ENCODE results near the gene MDC1. TPM values are rescaled to one million over a fixed set of nuclear protein-coding genes. Genes with fewer than 3 reads are reported as not detected.
A peak's percentile ranks its signal among the peaks of the same experiment; 100 is the strongest.
"Not testable (repeated sequence)": the region's sequence is repeated elsewhere in the genome, so short reads cannot be mapped to it uniquely, and the experiment has no call there.

The MDC1 gene
- total and polyA plus RNA-seq, 4 experiments from 2014 or later = 9.8 to 73.5 (median 60.7) TPM; not detected in 1

GRCh38 chr6:30726506-30727413 lies 9.7 kb upstream of the MDC1 start:
- intact Hi-C loops (cut with micrococcal nuclease) = no loop called here
- H3K9me3 Mint-ChIP-seq = peaks cover 0 to 4% (median 0%) of the 10 kb centered on the region in 8 donors
- H3K4me3 Mint-ChIP-seq = no peak overlapping the region
- Histone ChIP-seq H3K27ac (ENCODE audit: low read depth, low read length) (no peak overlapping the region), H3K4me1 (ENCODE audit: insufficient read depth, low read length) (peaks cover 58% of the 10 kb centered on the region), H3K4me3 (ENCODE audit: low read length in 2 of 2) (no peak overlapping the region), H3K36me3 (ENCODE audit: insufficient read depth, low read length) (peaks cover 61% of the 10 kb centered on the region), H3K27me3 (ENCODE audit: insufficient read depth, low read length) (no peaks in the 10 kb centered on the region), H3K9me3 (ENCODE audit: control insufficient read depth in 1 of 2, low read length in 2 of 2) (no peaks in the 10 kb centered on the region)
- peak overlapping the region in 6 of 7 donors; percentile 17 to 72 (median 67) for H3K27ac Mint-ChIP-seq
- ChIA-PET CTCF (ENCODE audit: partially characterized antibody) (interaction anchor here (0.7 to 23.1 kb wide), 9 partner anchors 10 to 245 kb away, joined by 3 to 865 read pairs (median 3); partner anchors contain the start of gene DHX16), POLR2A (ENCODE audit: partially characterized antibody) (interaction anchor here (0.6 to 47.0 kb wide), 10 partner anchors 9 to 472 kb away, joined by 3 to 1474 read pairs (median 4); partner anchors contain the start of genes DHX16, MDC1, MRPS18B and NRM)
- peaks cover 20 to 59% (median 45%) of the 10 kb centered on the region in 4 donors for H3K4me1 Mint-ChIP-seq
- H3K27me3 Mint-ChIP-seq = no peaks in the 10 kb centered on the region
- peaks cover 32 to 58% of the 10 kb centered on the region in 2 donors for H3K36me3 Mint-ChIP-seq
- no peak for DNase-seq

GRCh38 chr6:30725713-30726505 lies 8.8 kb upstream of the MDC1 start:
- Histone ChIP-seq H3K36me3 (ENCODE audit: insufficient read depth, low read length) (peaks cover 61% of the 10 kb centered on the region), H3K9me3 (ENCODE audit: control insufficient read depth in 1 of 2, low read length in 2 of 2) (no peaks in the 10 kb centered on the region), H3K4me3 (ENCODE audit: low read length in 2 of 2) (no peak overlapping the region), H3K4me1 (ENCODE audit: insufficient read depth, low read length) (peaks cover 53% of the 10 kb centered on the region), H3K27ac (ENCODE audit: low read depth, low read length) (no peak overlapping the region), H3K27me3 (ENCODE audit: insufficient read depth, low read length) (no peaks in the 10 kb centered on the region)
- peaks cover 0 to 6% (median 0%) of the 10 kb centered on the region in 8 donors for H3K9me3 Mint-ChIP-seq
- H3K27ac Mint-ChIP-seq = peak overlapping the region in 4 of 7 donors; percentile 37 to 99 (median 72)
- intact Hi-C loops (cut with micrococcal nuclease) = no loop called here
- CTCF ChIA-PET (ENCODE audit: partially characterized antibody) = interaction anchor here (1.1 to 23.1 kb wide), 6 partner anchors 11 to 244 kb away, joined by 3 to 865 read pairs (median 4); partner anchors contain the start of gene DHX16
- H3K36me3 Mint-ChIP-seq = peaks cover 32 to 64% of the 10 kb centered on the region in 2 donors
- POLR2A ChIA-PET (ENCODE audit: partially characterized antibody) = interaction anchor here (0.8 to 47.0 kb wide), 7 partner anchors 9 to 185 kb away, joined by 3 to 1474 read pairs (median 5); partner anchors contain the start of genes DHX16, MDC1, NRM and PPP1R18
- DNase-seq = no peak
- H3K4me3 Mint-ChIP-seq = no peak overlapping the region
- peaks cover 18 to 62% (median 43%) of the 10 kb centered on the region in 4 donors for H3K4me1 Mint-ChIP-seq
- no peaks in the 10 kb centered on the region for H3K27me3 Mint-ChIP-seq

GRCh38 chr6:30724906-30725667 lies 8.0 kb upstream of the MDC1 start:
- POLR2A ChIA-PET (ENCODE audit: partially characterized antibody) = interaction anchor here (0.9 to 47.0 kb wide), 4 partner anchors 11 to 111 kb away, joined by 3 to 1474 read pairs (median 80); partner anchors contain the start of genes DHX16, FLOT1, NRM and PPP1R18
- Mint-ChIP-seq H3K36me3 (peaks cover 30 to 62% of the 10 kb centered on the region in 2 donors), H3K27ac (peak overlapping the region; percentile 43 to 99 (median 65)), H3K4me1 (peaks cover 14 to 59% (median 35%) of the 10 kb centered on the region in 4 donors), H3K9me3 (peaks cover 0 to 6% (median 0%) of the 10 kb centered on the region in 8 donors), H3K27me3 (no peaks in the 10 kb centered on the region), H3K4me3 (peak overlapping the region in 1 of 8 donors; percentile 46)
- no peaks in the 10 kb centered on the region for H3K27me3 ChIP-seq (ENCODE audit: insufficient read depth, low read length)
- intact Hi-C loops (cut with micrococcal nuclease) = no loop called here
- CTCF ChIA-PET (ENCODE audit: partially characterized antibody) = interaction anchor here (1.3 to 23.1 kb wide), 3 partner anchors 11 to 180 kb away, joined by 3 to 865 read pairs (median 38); partner anchors contain the start of gene DHX16
- H3K4me1 ChIP-seq (ENCODE audit: insufficient read depth, low read length) = peaks cover 45% of the 10 kb centered on the region
- peaks cover 57% of the 10 kb centered on the region for H3K36me3 ChIP-seq (ENCODE audit: insufficient read depth, low read length)
- H3K4me3 ChIP-seq (ENCODE audit: low read length in 2 of 2) = no peak overlapping the region
- H3K27ac ChIP-seq (ENCODE audit: low read depth, low read length) = no peak overlapping the region
- no peak for DNase-seq
- H3K9me3 ChIP-seq (ENCODE audit: control insufficient read depth in 1 of 2, low read length in 2 of 2) = no peaks in the 10 kb centered on the region

GRCh38 chr6:30723843-30724741 lies 7.0 kb upstream of the MDC1 start:
- intact Hi-C loops (cut with micrococcal nuclease) = not testable (repeated sequence)
- peaks cover 49% of the 10 kb centered on the region for H3K36me3 ChIP-seq (ENCODE audit: insufficient read depth, low read length)

GRCh38 chr6:30723159-30723842 lies 6.2 kb upstream of the MDC1 start:
- H3K27ac ChIP-seq (ENCODE audit: low read depth, low read length) = peak overlapping the region; percentile 16
- DNase-seq; H3K27me3 ChIP-seq (ENCODE audit: insufficient read depth, low read length); H3K9me3 Mint-ChIP-seq; intact Hi-C loops (cut with micrococcal nuclease); H3K4me3 ChIP-seq (ENCODE audit: low read length in 2 of 2); H3K27me3 Mint-ChIP-seq; H3K9me3 ChIP-seq (ENCODE audit: control insufficient read depth in 1 of 2, low read length in 2 of 2): not testable (repeated sequence)
- peaks cover 57% of the 10 kb centered on the region for H3K4me1 ChIP-seq (ENCODE audit: insufficient read depth, low read length)
- Mint-ChIP-seq H3K4me1 (peaks cover 21 to 65% (median 43%) of the 10 kb centered on the region in 4 donors), H3K27ac (peak overlapping the region; percentile 92 to 99 (median 97)), H3K4me3 (peak overlapping the region in 4 of 8 donors; percentile 28 to 99 (median 62)), H3K36me3 (peaks cover 28 to 62% of the 10 kb centered on the region in 2 donors)
- peaks cover 49% of the 10 kb centered on the region for H3K36me3 ChIP-seq (ENCODE audit: insufficient read depth, low read length)
- CTCF ChIA-PET (ENCODE audit: partially characterized antibody) = interaction anchor here (0.9 to 23.1 kb wide), 32 partner anchors 8 to 273 kb away, joined by 3 to 865 read pairs (median 6); partner anchors contain the start of genes ABCF1, ATAT1, DHX16 and MRPS18B
- POLR2A ChIA-PET (ENCODE audit: partially characterized antibody) = interaction anchor here (0.7 to 47.0 kb wide), 13 partner anchors 8 to 364 kb away, joined by 3 to 1474 read pairs (median 22); partner anchors contain the start of genes DHX16, MRPS18B, NRM and PPP1R10

More at GRCh38 chr6:30723843-30724741, 7.0 kb upstream of the MDC1 start:
- H3K4me3 ChIP-seq (ENCODE audit: low read length in 2 of 2); H3K27me3 Mint-ChIP-seq; H3K9me3 Mint-ChIP-seq; H3K9me3 ChIP-seq (ENCODE audit: control insufficient read depth in 1 of 2, low read length in 2 of 2); H3K27me3 ChIP-seq (ENCODE audit: insufficient read depth, low read length); DNase-seq: not testable (repeated sequence)
- peaks cover 21 to 64% (median 40%) of the 10 kb centered on the region in 4 donors for H3K4me1 Mint-ChIP-seq
- peaks cover 49% of the 10 kb centered on the region for H3K4me1 ChIP-seq (ENCODE audit: insufficient read depth, low read length)
- H3K27ac Mint-ChIP-seq = peak overlapping the region; percentile 75 to 99 (median 90)
- peak overlapping the region; percentile 16 for H3K27ac ChIP-seq (ENCODE audit: low read depth, low read length)
- H3K4me3 Mint-ChIP-seq = peak overlapping the region in 3 of 8 donors; percentile 24 to 30 (median 28)
- CTCF ChIA-PET (ENCODE audit: partially characterized antibody) = interaction anchor here (0.9 to 23.1 kb wide), 17 partner anchors 12 to 241 kb away, joined by 3 to 865 read pairs (median 8); partner anchors contain the start of genes ATAT1, DHX16, MRPS18B and PPP1R10
- H3K36me3 Mint-ChIP-seq = peaks cover 28 to 62% of the 10 kb centered on the region in 2 donors
- POLR2A ChIA-PET (ENCODE audit: partially characterized antibody) = interaction anchor here (0.9 to 47.0 kb wide), 7 partner anchors 12 to 232 kb away, joined by 3 to 1474 read pairs (median 45); partner anchors contain the start of genes DHX16, FLOT1, NRM and PPP1R18

Data from CD4-positive, alpha-beta memory T cell (primary cell).